Upper lobe of left lung (tissue), 6 donors: Measurements from ENCODE around the gene ATP2B1. TPM values are rescaled to one million over a fixed set of nuclear protein-coding genes. Genes with fewer than 3 reads are reported as not detected.
A peak's percentile ranks its signal among the peaks of the same experiment; 100 is the strongest.
"Not testable (repeated sequence)": the region's sequence is repeated elsewhere in the genome, so short reads cannot be mapped to it uniquely, and the experiment has no call there.

Source experiments
- ATAC-seq, 2 donors: fragments of 200-7000 bp; cut with Tn5 transposase; one replicate each; pipeline ENCODE4 v1.9.1; 2022; ENCODE audit warnings: mild to moderate bottlenecking in 2 of 2, moderate library complexity in 2 of 2; ENCODE audit not compliant: low FRiP score in 2 of 2
- DNase-seq, 2 donors: peaks; one replicate each; pipeline ENCODE4 v3.0.0-alpha.2; 2019 to 2020
- H3K27ac ChIP-seq, 4 donors: fragments of 200-600 bp; sonication (generic); one replicate each; pipeline ENCODE4 v1.5.1; 2016 to 2019
- H3K27me3 ChIP-seq, 4 donors: fragments of 200-600 bp; sonication (generic); one replicate each; pipeline ENCODE4 v1.5.1; 2017 to 2019
- H3K36me3 ChIP-seq, 4 donors: fragments of 200-600 bp; sonication (generic); one replicate each; pipeline ENCODE4 v1.5.1; 2016 to 2019
- H3K4me1 ChIP-seq, 4 donors: fragments of 200-600 bp; sonication (generic); one replicate each; pipeline ENCODE4 v1.5.1; 2018 to 2019
- H3K4me3 ChIP-seq, 4 donors: fragments of 200-600 bp; sonication (generic); one replicate each; pipeline ENCODE4 v1.5.1; 2017 to 2019; ENCODE audit warnings: mild to moderate bottlenecking in 2 of 4, moderate library complexity in 1 of 4
- H3K9me3 ChIP-seq, 4 donors: fragments of 200-600 bp; sonication (generic); one replicate each; pipeline ENCODE4 v1.5.1; 2018 to 2019
- EP300 ChIP-seq, 4 donors: sonication (generic); formaldehyde crosslinking; IDR thresholded peaks; one replicate each; pipeline ENCODE4 v1.5.1; 2017; ENCODE audit warnings: antibody characterized with exemption in 4 of 4, control low read depth in 2 of 4
- POLR2A ChIP-seq, 4 donors: fragments of 450-650 bp; IDR thresholded peaks; one replicate each; pipeline ENCODE4 v1.5.1; 2016 to 2017; ENCODE audit warnings: antibody characterized with exemption in 4 of 4, mild to moderate bottlenecking in 2 of 4
- POLR2AphosphoS5 ChIP-seq, 2 donors: sonication (generic); formaldehyde crosslinking; IDR thresholded peaks; one replicate each; pipeline ENCODE4 v1.5.1; 2017; ENCODE audit warnings: antibody characterized with exemption in 2 of 2
- WGBS, 2 donors: methylation state at CpG; one replicate each; pipeline ENCODE4 v1.1.5; 2017 to 2018; 5-methylcytosine and 5-hydroxymethylcytosine counted together
- total RNA-seq, 6 donors: library from RNA; depleted of rRNA in 4 of 6; stranded (reverse); fragments of >200 nt in 4 of 6; gene quantifications; one replicate each; pipeline versions ENCODE4 v1.1.0 to v1.2.1, GENCODE V29; 2016 to 2021
- TF ChIP-seq, protein P1 (sequence below), 6 experiments: fragments of 450-650 bp in 4 of 6; fragments of 200-600 bp in 2 of 6; sonication (generic) in 2 of 6; IDR thresholded peaks; one replicate each; pipeline ENCODE4 v1.5.1; 2016 to 2019; ENCODE audit warnings: antibody characterized with exemption in 6 of 6
- donor health status: DM: no; HTN: no; CAD: no; lungs with moderate emphysema.
- donor health status: DM: no; HTN: yes; CAD: no; lungs with severe emphysema.

ATP2B1 gene
- total RNA-seq: 10 to 100 TPM; 15.2 to 50.0 (median 36.3) TPM

- Histone ChIP-seq H3K9me3 (no peaks in the 10 kb centered on the region), H3K27ac (peak within 1 kb of the TSS; percentile 95 to 100 (median 98)), H3K36me3 (no peaks in the 10 kb centered on the region), H3K4me1 (peaks cover 3 to 32% (median 10%) of the 10 kb centered on the region in 4 donors), H3K27me3 (no peaks in the 10 kb centered on the region), H3K4me3 (peak within 1 kb of the TSS; percentile 72 to 93 (median 90))
- DNase-seq (peak; percentile 91 to 98), ATAC-seq (peak; percentile 88 to 90)
- no peak for TF ChIP-seq EP300 (IDR thresholded peaks at IDR 0.05)
- peak; percentile 61 to 91 for TF ChIP-seq POLR2AphosphoS5 (IDR thresholded peaks at IDR 0.05)
- TF ChIP-seq, protein P1, sequence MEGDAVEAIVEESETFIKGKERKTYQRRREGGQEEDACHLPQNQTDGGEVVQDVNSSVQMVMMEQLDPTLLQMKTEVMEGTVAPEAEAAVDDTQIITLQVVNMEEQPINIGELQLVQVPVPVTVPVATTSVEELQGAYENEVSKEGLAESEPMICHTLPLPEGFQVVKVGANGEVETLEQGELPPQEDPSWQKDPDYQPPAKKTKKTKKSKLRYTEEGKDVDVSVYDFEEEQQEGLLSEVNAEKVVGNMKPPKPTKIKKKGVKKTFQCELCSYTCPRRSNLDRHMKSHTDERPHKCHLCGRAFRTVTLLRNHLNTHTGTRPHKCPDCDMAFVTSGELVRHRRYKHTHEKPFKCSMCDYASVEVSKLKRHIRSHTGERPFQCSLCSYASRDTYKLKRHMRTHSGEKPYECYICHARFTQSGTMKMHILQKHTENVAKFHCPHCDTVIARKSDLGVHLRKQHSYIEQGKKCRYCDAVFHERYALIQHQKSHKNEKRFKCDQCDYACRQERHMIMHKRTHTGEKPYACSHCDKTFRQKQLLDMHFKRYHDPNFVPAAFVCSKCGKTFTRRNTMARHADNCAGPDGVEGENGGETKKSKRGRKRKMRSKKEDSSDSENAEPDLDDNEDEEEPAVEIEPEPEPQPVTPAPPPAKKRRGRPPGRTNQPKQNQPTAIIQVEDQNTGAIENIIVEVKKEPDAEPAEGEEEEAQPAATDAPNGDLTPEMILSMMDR (IDR thresholded peaks at IDR 0.05): peak in 4 of 6 experiments; percentile 39 to 64 (median 53)
- peak in 3 of 4 donors; percentile 76 to 97 (median 88) for TF ChIP-seq POLR2A (IDR thresholded peaks at IDR 0.05)
- 1% methylated on average over 19 of the region's 84 CpGs; no CpG with 5 or more reads in 1 of the 2 donors for WGBS, 2 donors
Observed at GRCh38 chr12:89708565-89709156, at the start of gene ATP2B1. ATP2B1 (minus strand) TSS chr12:89708838; CDS start chr12:89655886, 52,952 bp downstream.

DNA sequence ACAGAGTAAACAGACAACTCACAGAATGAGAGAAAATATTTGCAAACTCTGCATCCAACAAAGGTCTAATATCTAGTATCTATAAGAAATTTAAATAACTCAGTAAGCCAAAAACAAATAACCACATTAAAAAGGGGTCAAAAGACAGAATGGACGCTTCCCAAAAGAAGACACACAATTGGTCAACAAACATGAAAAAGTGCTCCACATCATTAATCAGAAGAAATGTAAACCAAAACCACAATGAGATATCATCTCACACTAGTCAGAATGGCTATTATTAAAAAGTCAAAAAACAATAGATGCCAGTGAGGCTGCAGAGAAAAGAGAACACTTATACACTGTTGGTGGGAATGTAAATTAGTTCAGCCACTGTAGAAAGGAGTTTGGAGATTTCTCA lies 49.3 kb upstream of the ATP2B1 start:
- not testable (repeated sequence) for H3K36me3 ChIP-seq, H3K4me1 ChIP-seq, H3K27ac ChIP-seq, H3K4me3 ChIP-seq, H3K9me3 ChIP-seq, H3K27me3 ChIP-seq, DNase-seq, ATAC-seq
- 56 to 58% methylated on average over 1 of the region's 1 CpG for WGBS, 2 donors

DNA sequence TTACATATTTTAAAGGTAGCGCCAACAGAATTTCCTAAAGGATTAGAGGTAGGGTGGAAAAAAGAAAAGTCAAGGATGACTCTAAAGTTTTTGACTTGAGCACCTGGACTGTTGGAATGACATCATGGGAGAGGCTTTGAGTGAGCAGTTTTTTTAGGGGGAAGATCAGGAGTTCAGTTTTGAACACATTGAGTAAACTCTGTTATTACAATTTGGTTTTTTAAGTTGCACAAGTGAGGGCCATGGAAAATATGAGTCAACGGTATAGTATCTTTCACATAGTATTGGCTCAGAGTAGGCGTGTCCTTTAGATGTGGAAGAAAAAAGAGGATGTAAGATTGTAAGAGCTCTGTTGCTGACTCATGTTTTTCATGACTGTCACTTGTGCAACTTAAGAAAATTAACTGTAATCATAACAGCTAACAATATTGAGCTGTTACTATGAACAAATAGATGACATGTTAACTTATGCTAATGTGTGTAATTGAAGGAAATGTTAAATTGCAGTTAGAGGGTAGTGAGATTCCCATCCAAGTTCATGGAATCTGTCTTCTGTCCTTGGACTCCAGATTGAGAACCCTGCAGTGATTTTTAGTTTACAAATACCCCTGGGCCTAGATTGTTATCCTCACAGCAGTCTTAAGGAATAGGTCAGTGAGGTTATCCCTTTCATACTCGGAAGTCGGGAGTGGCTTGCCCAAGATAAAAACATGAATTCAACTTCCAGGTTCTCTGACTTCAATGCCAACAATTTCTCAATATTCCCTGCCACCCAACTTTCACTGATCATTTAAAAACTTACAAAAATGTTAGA lies 48.2 kb upstream of the ATP2B1 start:
- Histone ChIP-seq H3K27me3 (no peaks in the 10 kb centered on the region), H3K4me3 (no peak overlapping the region), H3K36me3 (no peaks in the 10 kb centered on the region), H3K4me1 (peaks cover 0 to 10% (median 1%) of the 10 kb centered on the region in 4 donors), H3K27ac (peak overlapping the region; percentile 57 to 82 (median 68)), H3K9me3 (no peaks in the 10 kb centered on the region)
- 52 to 58% methylated on average over 5 of the region's 5 CpGs for WGBS, 2 donors
- DNase-seq (no peak), ATAC-seq (peak; percentile 90)
- TF ChIP-seq EP300 (IDR thresholded peaks at IDR 0.05) (peak in 2 of 4 donors; percentile 52 to 91), POLR2AphosphoS5 (IDR thresholded peaks at IDR 0.05) (peak in 1 of 2 donors; percentile 93)
- TF ChIP-seq, protein P1 (IDR thresholded peaks at IDR 0.05): no peak

DNA sequence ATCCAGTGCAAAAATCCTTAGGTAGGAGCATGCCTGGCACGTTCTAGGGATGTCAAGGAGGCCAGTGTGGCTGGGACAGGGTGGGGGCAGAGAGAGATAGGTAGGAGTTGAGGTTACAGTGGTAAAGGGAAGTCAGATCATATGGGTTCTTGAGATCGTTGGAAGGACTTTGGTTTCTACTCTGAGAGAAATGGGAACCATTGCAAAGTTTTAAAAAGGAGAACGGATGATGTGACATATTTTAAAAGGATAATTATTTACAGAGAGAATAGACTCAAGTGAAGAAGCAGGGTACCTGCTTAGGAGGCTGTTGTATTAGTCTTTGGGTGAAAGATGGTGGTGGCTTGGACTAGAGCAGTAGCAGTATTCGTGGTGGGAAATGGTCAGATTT lies 47.6 kb upstream of the ATP2B1 start:
- peak; percentile 54 to 57 for ATAC-seq
- Histone ChIP-seq H3K27ac (peak overlapping the region; percentile 33 to 82 (median 68)), H3K9me3 (no peaks in the 10 kb centered on the region), H3K4me3 (no peak overlapping the region), H3K36me3 (no peaks in the 10 kb centered on the region), H3K27me3 (no peaks in the 10 kb centered on the region), H3K4me1 (peaks cover 0 to 10% (median 1%) of the 10 kb centered on the region in 4 donors)
- 70 to 73% methylated on average over 4 of the region's 4 CpGs for WGBS, 2 donors
- TF ChIP-seq, protein P1 (IDR thresholded peaks at IDR 0.05): no peak
- TF ChIP-seq EP300 (IDR thresholded peaks at IDR 0.05): no peak
- TF ChIP-seq POLR2AphosphoS5 (IDR thresholded peaks at IDR 0.05): no peak
- no peak for TF ChIP-seq POLR2A (IDR thresholded peaks at IDR 0.05)
- no peak for DNase-seq

- no peaks in the 10 kb centered on the region for H3K9me3 ChIP-seq
- peaks cover 0 to 6% (median 1%) of the 10 kb centered on the region in 4 donors for H3K4me1 ChIP-seq
- WGBS, 2 donors: 84 to 88% methylated on average over 3 of the region's 3 CpGs
- ATAC-seq: no peak
- no peaks in the 10 kb centered on the region for H3K27me3 ChIP-seq
- H3K36me3 ChIP-seq: no peaks in the 10 kb centered on the region
- no peak overlapping the region for H3K27ac ChIP-seq
- DNase-seq: no peak
- TF ChIP-seq, protein P1 (IDR thresholded peaks at IDR 0.05): no peak
- TF ChIP-seq EP300 (IDR thresholded peaks at IDR 0.05): no peak
- no peak for TF ChIP-seq POLR2AphosphoS5 (IDR thresholded peaks at IDR 0.05)
- no peak for TF ChIP-seq POLR2A (IDR thresholded peaks at IDR 0.05)
- H3K4me3 ChIP-seq: no peak overlapping the region
Observed at GRCh38 chr12:89753997-89754396, 45.4 kb upstream of the ATP2B1 start.
